IPS-11a (cell line): ENCODE results near the gene TMCO5A.
"Not testable (repeated sequence)": the region's sequence is repeated elsewhere in the genome, so short reads cannot be mapped to it uniquely, and the experiment has no call there.

Experiments
- H3K4me3 ChIP-seq: one replicate; pipeline ENCODE4 v1.5.1; 2013; ENCODE audit warnings: low read depth, low read length, control low read depth

TMCO5A gene

DNA sequence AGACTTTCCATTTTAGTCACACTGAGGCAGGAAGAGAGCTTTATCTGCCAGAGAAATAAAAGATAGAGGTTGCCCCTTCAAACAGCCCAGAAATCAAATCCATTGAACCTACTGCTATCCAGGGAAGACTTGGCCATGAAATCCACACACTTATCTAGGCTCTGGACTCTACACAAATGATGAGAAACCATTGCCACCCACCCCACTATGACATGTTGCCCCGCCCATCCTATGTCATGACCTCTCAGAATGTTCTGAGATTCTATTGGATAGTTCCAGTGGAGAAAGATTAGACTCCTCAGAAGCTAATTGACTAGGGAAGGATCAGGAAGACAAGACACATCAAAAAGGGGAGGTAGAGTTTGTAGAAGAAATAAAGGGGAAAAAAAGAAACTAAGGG, at the start of gene TMCO5A:
TMCO5A (plus strand) TSS at position 301 of the 400 bp plus-strand sequence. CDS start 1,684 bp downstream, outside the sequence.
- H3K4me3 ChIP-seq: no peak within 1 kb of the TSS

- no peak overlapping the region for H3K4me3 ChIP-seq
Observed at GRCh38 chr15:37885651-37886050, 48.8 kb upstream of the TMCO5A start.

GRCh38 chr15:37888356-37888755, 46.1 kb upstream of the TMCO5A start:
- H3K4me3 ChIP-seq: no peak overlapping the region

DNA sequence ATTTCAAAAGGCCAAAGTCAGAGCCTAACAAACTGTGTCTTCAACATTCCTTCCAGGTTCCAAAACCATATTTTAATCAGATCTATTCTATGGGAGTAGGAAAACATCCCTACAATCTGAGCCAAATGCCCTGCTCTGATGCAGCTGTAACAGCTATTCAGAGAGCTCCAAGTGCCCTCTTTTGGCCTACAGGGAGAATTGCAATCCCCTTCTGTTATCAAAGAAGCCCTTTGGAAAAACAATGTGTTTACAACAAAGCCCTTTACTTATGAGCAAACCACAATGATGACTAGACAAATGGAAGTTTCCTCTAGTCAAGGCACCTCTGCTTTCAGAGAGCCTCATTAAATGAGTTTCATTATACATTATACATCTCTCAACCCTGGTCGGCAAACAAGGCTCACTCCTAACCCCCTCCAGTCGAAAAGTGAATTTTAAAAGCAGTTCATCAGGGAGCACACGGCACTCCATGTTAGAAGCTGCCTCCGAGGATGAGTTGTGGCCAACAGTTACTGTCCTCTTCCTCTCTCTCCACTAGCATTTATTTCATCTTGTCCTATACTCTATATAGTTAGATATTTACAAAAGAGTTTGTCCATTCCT, 42.6 kb upstream of the TMCO5A start:
- no peak overlapping the region for H3K4me3 ChIP-seq

GRCh38 chr15:37893309-37893708, 41.1 kb upstream of the TMCO5A start:
- H3K4me3 ChIP-seq: no peak overlapping the region

GRCh38 chr15:37898362-37898761, 36.1 kb upstream of the TMCO5A start:
- no peak overlapping the region for H3K4me3 ChIP-seq

GRCh38 chr15:37900326-37901221, 33.9 kb upstream of the TMCO5A start:
- H3K4me3 ChIP-seq: no peak overlapping the region

- no peak overlapping the region for H3K4me3 ChIP-seq
Observed at GRCh38 chr15:37902126-37902525, 32.3 kb upstream of the TMCO5A start.

GRCh38 chr15:37903919-37904625, 30.4 kb upstream of the TMCO5A start:
- no peak overlapping the region for H3K4me3 ChIP-seq

DNA sequence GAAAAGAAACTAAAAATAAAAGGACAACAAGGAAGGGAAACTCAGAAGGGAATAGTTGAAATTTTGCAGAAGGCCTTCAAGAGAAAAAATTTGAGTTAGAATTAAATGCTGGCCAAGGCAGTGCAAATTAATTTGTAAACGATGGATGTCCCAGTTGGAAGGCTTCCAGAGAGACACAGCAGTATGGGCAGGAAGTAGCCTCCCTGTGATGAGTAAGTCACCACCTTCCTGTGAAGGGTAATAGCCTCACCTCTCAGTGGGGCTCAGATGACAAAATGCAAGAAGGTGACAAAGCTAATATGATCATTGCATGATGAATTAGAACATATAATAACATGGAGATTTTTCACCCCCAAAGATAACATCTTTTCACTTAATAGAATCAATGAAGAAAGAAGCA, 27.3 kb upstream of the TMCO5A start:
- no peak overlapping the region for H3K4me3 ChIP-seq

DNA sequence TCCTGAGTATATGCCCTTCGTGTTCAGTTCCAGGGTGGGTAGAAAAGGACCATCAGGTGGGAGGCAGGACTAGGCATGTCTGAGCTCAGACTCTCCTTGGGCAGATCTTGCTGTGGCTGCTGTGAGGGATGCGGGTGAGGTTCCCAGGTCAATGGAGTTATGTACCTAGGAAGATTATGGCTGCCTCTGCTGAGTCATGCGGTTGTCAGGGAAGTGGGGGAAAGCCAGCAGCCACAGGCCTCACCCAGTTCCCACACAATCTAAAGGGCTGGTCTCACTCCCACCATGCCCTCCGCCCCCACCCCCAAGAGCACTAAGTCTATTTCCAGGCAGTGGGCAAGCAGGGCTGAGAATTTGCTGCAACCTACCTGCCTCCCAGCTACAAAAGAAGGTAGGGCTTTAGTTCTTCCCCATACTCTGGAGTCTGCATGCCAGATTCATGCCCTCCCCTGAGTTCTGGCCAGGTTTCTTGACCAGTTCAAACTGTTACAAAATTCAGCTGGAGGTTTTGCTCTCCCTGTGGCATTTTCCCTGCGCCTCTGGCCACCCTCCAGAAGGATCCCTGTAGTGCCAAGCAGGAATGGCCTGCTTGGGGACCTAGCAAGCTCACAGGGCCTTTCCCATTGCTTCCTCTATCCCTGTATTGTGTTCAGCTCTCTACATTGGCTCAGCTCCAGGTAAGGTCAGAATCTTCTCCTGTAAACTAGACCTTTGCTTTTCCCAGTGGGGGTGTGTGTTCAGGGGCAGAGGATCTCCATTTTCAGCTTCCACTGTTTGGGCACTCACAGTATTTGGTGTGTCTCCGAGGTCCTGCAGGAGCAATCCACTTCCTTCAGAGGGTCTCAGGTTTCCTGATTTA, 12.7 kb upstream of the TMCO5A start:
- no peak overlapping the region for H3K4me3 ChIP-seq

DNA sequence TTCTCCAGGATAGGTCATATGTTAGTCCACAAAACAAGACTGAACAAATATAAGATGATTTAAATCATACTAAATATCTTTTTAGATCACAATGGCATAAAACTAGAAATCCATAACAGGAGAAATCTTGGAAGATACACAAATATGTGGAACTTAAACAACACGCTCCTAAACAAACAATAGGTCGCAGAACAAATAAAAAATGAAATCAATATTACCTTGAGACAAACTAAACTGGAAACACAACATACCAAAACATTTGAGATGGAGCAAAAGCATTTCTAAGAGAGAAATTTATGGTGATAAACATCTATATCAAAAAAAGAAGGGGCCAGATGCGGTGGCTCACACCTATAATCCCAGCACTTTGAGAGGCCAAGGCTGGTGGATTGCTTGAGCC, 8.3 kb upstream of the TMCO5A start:
- no peak overlapping the region for H3K4me3 ChIP-seq

DNA sequence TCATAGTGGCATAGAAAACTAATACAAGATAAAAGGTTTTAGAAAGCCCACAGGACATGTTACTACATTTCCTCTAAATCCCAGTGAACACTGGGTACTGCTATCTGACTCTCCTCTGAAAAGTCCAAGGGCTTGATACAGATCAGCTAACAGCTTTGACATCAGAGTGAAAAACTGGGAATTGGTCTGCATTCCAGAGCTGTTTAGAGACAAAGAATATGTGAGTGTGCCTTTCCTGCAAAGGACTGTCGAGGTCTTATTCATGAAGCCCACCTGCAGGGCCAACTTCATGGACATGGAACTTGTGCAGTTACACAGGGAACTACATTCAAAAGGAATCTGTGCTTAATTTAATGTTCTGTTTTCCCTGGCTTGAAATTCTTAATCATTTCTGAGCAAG, 5.2 kb upstream of the TMCO5A start:
- no peak overlapping the region for H3K4me3 ChIP-seq

- H3K4me3 ChIP-seq: no peak overlapping the region
Observed at GRCh38 chr15:37931321-37931720, 3.1 kb upstream of the TMCO5A start.

DNA sequence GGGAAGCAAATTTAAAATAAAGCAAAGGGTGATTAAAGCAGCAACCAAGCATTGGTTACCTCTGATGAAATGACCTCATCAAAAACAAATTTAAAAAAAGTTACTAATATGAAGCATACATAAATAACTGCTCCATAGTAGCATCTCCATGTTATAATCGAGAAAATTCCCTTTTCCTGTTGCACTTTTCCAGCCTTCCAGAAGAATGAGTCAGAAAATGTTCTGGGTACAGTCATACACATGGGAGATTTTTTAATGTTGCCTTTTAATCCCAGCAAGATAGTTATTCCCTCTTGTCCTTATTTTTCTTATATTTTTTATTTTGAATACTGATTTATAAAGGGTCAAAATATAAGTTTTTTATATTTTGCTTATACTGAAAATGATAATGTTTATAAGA, 2.6 kb upstream of the TMCO5A start:
- no peak overlapping the region for H3K4me3 ChIP-seq

- no peak overlapping the region for H3K4me3 ChIP-seq
Observed at GRCh38 chr15:37932549-37932948, 1.9 kb upstream of the TMCO5A start.

DNA sequence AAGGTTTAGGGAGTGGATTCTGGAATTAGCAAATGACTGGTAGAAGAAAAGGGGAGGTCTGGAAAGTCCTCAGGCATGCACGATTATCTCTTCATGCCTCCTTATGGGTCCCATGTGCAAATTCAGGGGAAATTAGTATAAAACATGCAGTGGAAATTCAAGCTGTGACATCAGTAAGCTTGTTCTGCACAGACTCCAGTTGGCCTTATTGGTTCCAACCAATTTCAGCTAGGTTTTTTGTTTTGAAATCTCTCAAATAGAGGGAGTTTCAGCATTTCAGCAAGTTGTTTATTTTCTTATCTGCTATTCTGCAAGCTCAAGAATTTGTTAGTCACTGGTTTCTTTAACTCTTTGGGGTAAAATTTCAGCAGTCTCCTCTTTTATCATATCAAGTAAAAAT, 774 bp upstream of the TMCO5A start:
- no peak overlapping the region for H3K4me3 ChIP-seq

DNA sequence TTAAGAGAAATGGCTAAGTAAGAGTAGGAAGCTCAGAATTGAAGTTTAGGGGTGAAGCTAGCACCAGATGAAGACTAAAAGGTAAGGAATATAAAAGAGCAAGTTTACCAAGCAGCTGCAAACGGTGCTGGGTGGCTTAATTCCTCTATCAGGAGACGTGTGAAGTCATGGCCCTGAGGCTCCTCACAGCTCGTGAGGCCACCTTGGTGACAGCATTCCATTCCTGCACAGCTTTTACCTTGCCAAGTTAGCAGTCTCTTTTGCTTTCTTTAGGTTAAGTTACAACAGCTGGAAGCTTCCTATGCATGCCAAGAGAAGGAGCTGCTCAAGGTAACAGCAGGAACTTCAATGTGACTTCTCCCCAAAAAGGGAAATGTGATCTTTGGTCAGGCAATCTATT, 6.4 kb downstream of the TMCO5A start:
- H3K4me3 ChIP-seq: no peak overlapping the region

DNA sequence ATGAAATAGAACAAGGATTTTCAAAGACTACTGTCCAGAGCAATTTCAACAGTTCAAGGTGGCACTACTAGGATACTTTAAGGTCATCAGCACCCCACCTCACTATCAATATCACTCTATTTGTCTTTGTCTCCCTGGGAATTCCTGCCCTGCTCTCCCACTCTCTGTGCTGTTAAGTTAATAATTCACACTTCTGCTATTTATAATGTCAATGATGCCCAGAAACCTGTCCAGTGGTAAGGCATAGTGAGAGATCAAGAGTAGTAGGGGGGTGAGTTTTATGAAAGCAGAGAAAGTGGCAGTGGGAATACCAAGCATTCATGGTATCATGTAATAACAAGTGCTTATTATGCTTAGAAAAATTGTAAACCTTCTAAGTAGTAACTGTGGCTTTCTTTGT, 7.3 kb downstream of the TMCO5A start:
- H3K4me3 ChIP-seq: no peak overlapping the region

- no peak overlapping the region for H3K4me3 ChIP-seq
Observed at GRCh38 chr15:37951999-37952398, 17.6 kb downstream of the TMCO5A start.

DNA sequence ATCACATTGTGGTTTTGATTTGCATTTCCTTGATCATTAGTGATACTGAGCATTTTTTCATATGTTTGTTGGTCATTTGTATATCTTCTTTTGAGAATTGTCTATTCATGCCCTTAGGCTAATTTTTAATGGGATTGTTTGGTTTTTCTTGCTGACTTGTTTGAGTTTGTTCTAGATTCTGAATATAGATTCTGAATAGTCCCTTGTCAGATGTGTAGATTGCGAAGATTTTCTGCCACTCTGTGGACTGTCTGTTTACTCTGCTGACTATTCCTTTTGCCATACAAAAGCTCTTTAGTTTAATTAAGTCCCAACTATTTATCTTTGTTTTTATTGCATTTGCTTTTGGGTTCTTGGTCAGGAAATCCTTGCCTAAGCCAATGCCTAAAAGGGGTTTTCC, 26.3 kb downstream of the TMCO5A start:
- H3K4me3 ChIP-seq: not testable (repeated sequence)
